ENCODE measurements around the gene ZHX3. TPM values are rescaled to one million over a fixed set of nuclear protein-coding genes. Genes with fewer than 3 reads are reported as not detected.

The ZHX3 gene
- polyA plus RNA-seq, 4 donors: 19.8 to 28.1 (median 21.9) TPM

Other genes starting within 250 kb of the ZHX3 start
- 100 to 1,000 TPM; 116 to 228 (median 156) TPM for gene PLCG1, start 180.2 kb downstream of the ZHX3 start, polyA plus RNA-seq (ENCODE audit: insufficient read length in 4 of 4)
- 10 to 100 TPM in 2 of 4 donors, 1 to 10 TPM in 2; 8.0 to 22.6 (median 13.8) TPM for gene LPIN3, start 23.1 kb upstream of the ZHX3 start, polyA plus RNA-seq (ENCODE audit: insufficient read length in 4 of 4)
- gene EMILIN3, start 49.1 kb upstream of the ZHX3 start, polyA plus RNA-seq (ENCODE audit: insufficient read length in 4 of 4): 10 to 100 TPM in 2 of 4 donors, 1 to 10 TPM in 2; 7.3 to 12.6 (median 9.7) TPM

Measured in left renal cortex interstitium (tissue), 4 donors.